Nasal cavity respiratory epithelium epithelial cell of viscerocranial mucosa (primary cell): ENCODE data around the gene CGGBP1. TPM values are rescaled to one million over a fixed set of nuclear protein-coding genes. Genes with fewer than 3 reads are reported as not detected.

ENCODE experiments used
- total RNA-seq: library from RNA; depleted of rRNA; stranded (reverse); fragments of >200 nt; gene quantifications from 2 replicates; pipeline ENCODE4 v1.2.3, GENCODE V29; 2014

CGGBP1 gene, protein sequence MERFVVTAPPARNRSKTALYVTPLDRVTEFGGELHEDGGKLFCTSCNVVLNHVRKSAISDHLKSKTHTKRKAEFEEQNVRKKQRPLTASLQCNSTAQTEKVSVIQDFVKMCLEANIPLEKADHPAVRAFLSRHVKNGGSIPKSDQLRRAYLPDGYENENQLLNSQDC
- total RNA-seq = 39.6 and 60.2 TPM in 2 replicates

DNA sequence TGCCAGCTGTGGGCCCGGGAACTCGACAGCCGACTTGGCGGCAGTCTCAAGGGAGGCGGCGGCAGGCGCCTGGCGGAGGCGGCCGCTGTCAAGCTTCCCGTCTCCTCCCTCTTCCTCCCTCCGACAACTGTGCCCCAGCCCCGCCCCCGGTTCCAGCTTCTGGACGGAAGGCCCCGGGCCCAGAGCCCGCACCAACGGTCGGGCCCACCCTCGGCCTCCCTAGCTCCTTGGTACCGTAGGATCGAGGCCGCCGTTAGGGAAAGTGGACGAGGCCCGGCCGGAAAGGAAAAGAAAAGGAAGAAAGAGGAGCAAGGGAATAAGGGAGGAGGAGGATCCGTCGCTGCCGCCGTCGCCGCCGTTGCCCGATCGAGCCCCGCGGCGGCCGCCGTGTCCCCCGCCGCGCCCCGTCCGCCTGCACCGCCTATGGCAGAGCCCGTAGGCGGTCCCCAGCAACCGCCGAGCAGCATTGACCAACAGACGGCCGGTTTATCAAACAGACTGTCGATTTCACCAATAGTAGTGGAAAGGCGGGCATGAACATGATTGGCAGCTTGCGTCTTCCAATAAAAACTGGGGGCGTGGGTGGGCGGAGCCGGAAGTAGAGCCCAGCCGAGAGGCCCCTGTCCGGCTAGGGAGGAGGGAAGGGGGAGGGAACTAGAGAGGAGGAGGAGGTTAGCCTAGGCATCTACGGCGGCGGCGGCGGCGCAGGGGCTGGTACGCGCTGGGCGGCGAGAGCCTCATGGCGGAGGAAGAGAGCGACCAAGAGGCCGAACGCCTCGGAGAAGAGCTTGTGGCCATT lies at the start of gene CGGBP1, which contains the start of gene ZNF654:
Gene CGGBP1 (minus strand): TSS at position 425 of the 799 bp plus-strand sequence. CDS start 3,029 bp downstream, outside the sequence.
Gene ZNF654 (plus strand): TSS at position 675 of the 799 bp plus-strand sequence. CDS start 65 bp downstream, at position 740.

Other genes with a start within 250 kb of the CGGBP1 start
- 15.4 and 23.8 TPM in 2 replicates for gene ZNF654, start 250 bp upstream of the CGGBP1 start, total RNA-seq
- 27.0 and 31.4 TPM in 2 replicates for gene C3orf38, start 91.0 kb upstream of the CGGBP1 start, total RNA-seq